Activated CD4-positive, alpha-beta T cell treated with anti-CD3 and anti-CD28 coated beads for 4 hours (primary cell): ENCODE measurements around the gene RGS7.
"Not testable (repeated sequence)": the region's sequence is repeated elsewhere in the genome, so short reads cannot be mapped to it uniquely, and the experiment has no call there.

Experiments used
- DNase-seq, 2 donors: peaks; one replicate each; pipeline ENCODE4 v3.0.0-alpha.2; 2020

The RGS7 gene

GRCh38 chr1:241068359-241068758, 288.6 kb downstream of the RGS7 start:
- DNase-seq = no peak

GRCh38 chr1:241063276-241063675, 293.7 kb downstream of the RGS7 start:
- no peak for DNase-seq

- DNase-seq = no peak
Observed at GRCh38 chr1:241061062-241061461, 295.9 kb downstream of the RGS7 start.

GRCh38 chr1:241048622-241049021, 308.4 kb downstream of the RGS7 start:
- DNase-seq = no peak

- no peak for DNase-seq
Observed at GRCh38 chr1:241045659-241046058, 311.3 kb downstream of the RGS7 start.

- DNase-seq = no peak
Observed at GRCh38 chr1:241034203-241034936, 322.6 kb downstream of the RGS7 start.

GRCh38 chr1:241024834-241025233, 332.2 kb downstream of the RGS7 start:
- no peak for DNase-seq

- DNase-seq = no peak
Observed at GRCh38 chr1:241022366-241022765, 334.6 kb downstream of the RGS7 start.

- DNase-seq = no peak
Observed at GRCh38 chr1:241020851-241021697, 335.9 kb downstream of the RGS7 start.

GRCh38 chr1:241012708-241013340, 344.2 kb downstream of the RGS7 start:
- DNase-seq = no peak

- no peak for DNase-seq
Observed at GRCh38 chr1:241007668-241008067, 349.3 kb downstream of the RGS7 start.

GRCh38 chr1:240999826-241000225, 357.2 kb downstream of the RGS7 start:
- DNase-seq = no peak

GRCh38 chr1:240998441-240999015, 358.5 kb downstream of the RGS7 start:
- DNase-seq = no peak

- DNase-seq = no peak
Observed at GRCh38 chr1:240998024-240998423, 359.0 kb downstream of the RGS7 start.

GRCh38 chr1:240993004-240993403, 364.0 kb downstream of the RGS7 start:
- no peak for DNase-seq

GRCh38 chr1:240991230-240991629, 365.8 kb downstream of the RGS7 start:
- no peak for DNase-seq

- no peak for DNase-seq
Observed at GRCh38 chr1:240987928-240988327, 369.1 kb downstream of the RGS7 start.

- no peak for DNase-seq
Observed at GRCh38 chr1:240985081-240985480, 371.9 kb downstream of the RGS7 start.

GRCh38 chr1:240980342-240980741, 376.7 kb downstream of the RGS7 start:
- DNase-seq = no peak

GRCh38 chr1:240976685-240977084, 380.3 kb downstream of the RGS7 start:
- no peak for DNase-seq

GRCh38 chr1:240973875-240974274, 383.1 kb downstream of the RGS7 start:
- no peak for DNase-seq

GRCh38 chr1:240972059-240972458, 384.9 kb downstream of the RGS7 start:
- DNase-seq = not testable (repeated sequence)

GRCh38 chr1:240970253-240970652, 386.8 kb downstream of the RGS7 start:
- DNase-seq = no peak
